ENCODE data around the gene IL19.
"Not testable (repeated sequence)": the region's sequence is repeated elsewhere in the genome, so short reads cannot be mapped to it uniquely, and the experiment has no call there.

Gene IL19

DNA sequence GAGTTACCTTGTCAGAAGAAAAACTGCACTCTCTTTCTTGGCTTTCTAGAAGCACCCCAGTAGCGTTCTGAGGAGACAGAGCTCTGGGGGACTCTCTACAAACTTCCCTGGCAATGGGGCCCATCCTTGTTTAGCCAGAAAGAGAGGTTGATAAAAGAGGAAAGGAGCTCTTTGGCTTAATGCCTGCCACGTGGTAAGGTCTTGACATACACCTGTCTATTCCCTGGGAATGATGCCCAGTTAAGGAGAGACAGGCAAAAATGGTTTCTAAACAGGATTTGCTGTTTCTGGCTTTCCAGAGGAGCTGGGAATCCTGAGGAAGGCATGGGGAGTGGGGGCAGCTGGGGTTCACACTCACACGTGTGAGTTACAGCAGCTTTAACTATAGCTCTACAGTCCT lies 64.6 kb downstream of the IL19 start:
- no peak for FAIRE-seq

DNA sequence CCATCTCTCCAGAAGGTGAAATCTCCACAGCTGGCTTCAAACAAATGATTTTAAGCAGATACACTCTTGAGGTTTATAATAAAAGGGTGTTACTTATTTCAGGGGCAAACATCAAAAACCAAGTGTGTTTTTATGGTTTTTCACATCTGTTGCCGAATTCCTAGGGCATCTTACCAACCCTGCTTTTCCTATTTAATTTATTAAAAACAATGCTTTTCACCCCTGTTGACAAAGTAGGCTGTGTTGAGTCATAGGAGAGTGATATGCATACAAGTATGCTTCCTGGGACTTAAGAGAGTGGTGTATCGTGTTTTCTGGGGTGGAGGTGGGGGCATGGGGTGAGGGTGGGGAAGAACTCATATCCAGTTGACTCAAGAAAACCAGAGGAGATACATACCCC lies 65.5 kb downstream of the IL19 start:
- FAIRE-seq, result no peak

DNA sequence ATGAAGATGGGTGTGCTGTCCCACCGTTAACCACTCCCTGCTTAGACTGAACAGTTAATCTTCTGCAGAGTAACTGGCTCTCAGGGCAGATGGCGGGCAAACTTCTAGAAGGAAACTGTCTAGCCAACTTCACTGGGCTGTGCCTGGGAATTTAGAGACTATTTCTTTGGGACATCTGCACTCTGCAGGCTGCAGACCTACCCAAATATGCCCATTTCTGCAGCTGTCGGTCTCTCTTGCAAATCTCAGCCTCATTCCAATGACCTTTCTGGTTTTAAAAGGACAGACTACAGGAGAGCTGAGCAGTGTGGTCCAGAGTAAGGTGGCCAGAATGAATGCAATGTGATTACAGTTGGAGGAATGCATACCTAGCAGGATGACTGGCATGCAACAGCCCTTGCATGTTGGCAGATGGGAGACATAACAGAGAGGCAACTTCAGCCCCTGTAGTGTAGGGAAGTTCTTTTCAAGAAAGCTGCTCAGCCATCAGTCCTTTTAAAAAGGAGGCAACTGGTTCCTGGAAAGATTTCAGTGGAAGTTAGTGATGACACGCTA lies 68.5 kb downstream of the IL19 start:
- no peak for FAIRE-seq

DNA sequence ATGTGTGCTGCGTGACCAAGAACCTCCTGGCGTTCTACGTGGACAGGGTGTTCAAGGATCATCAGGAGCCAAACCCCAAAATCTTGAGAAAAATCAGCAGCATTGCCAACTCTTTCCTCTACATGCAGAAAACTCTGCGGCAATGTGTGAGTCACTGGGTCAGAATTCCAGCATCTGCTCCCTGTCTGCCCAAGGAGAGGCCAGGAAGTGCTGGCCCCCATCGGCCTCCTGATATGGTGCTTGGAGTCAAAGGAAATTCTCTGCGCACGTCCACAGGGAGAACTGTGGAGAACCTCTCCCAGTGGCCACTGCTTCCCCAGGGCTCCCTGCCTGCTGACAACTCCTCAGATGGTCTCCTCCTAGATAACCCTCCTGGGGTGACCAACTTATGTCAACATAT lies 69.3 kb downstream of the IL19 start:
- FAIRE-seq, result no peak

DNA sequence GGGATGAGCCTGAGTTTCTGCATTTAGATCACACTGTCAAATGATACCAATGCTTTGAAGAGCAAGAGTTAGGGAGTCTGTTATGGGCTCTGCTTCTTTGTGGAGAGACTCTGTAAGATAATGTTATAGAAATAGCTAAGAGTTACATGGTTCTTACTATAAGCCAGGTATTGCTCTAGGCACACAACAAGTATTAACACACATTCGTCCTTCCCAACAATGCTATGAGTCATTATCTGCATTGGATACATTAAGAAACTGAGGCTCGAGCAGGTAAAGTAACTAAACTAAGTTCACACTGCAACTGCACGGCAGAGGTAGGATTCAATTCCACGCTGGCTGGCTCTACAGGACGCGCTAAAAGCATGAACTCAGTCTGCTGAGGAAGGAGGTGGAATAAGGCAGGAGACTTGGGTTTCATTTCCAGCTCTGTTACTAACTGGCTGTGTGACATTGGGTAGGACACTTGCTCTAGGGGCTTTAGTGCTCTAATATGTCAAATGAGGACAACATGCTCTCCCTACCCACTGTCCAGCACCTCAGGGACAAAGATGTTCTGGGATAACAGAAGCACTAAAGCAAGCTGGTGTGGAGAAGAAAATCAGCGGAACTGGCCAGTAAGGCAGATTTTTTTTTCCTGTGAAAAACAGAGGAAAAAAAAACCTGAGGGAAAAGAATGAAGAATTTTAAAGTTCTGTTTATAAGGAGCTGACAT lies 71.2 kb downstream of the IL19 start:
- FAIRE-seq, result no peak

DNA sequence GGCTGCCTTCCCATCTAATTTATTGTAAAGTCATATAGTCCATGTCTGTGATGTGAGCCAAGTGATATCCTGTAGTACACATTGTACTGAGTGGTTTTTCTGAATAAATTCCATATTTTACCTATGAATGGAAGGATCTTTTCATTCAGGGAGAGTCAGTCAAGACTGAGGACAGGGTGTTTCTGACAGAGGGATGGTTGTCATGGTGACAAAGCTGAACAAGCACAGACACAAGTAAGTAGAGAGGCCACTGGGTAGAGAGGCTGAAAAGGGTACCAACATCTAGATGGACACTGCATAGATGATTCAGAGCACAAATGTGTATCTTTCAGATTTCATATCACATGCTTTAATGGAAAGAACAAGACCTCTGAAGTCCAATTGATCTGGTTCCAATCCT lies 72.3 kb downstream of the IL19 start:
- no peak for FAIRE-seq

DNA sequence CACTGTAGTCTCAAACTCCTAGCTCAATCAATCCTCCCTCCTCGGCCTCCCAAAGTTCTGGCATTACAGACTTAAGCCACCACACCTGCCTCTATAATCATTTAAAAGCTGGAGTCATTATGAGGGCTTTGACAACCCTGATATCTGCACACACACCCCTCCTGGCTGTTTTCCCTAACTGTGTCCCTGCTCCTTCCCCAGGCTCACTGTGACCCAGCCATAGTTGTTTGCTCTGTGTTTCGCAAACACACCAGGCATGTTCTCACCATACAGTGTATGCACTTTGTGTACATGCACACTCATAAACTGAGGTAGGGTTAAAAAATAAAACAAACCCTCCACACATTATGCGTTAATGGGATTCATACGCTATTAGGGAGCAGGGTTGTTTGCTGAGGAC lies 73.1 kb downstream of the IL19 start:
- FAIRE-seq, result no peak

DNA sequence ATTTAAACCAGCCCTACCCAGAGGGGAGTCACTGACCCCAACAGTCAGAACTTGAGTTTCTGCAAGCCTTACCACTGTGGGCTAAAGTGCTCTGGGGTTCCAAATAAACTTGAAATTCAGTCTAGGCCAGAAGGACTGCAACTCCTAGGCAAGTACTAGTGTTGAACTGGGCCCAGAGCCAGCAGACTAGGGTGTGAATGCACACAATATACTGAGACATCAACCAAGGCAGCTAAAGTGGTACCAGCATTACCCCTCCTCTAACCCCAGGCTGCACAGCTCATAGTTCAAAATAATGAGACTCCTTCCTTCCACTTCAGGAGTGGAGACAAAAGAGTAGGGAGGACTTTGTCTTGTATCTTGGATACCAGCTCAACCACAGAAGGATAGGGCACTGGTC lies 75.9 kb downstream of the IL19 start:
- FAIRE-seq, result no peak

DNA sequence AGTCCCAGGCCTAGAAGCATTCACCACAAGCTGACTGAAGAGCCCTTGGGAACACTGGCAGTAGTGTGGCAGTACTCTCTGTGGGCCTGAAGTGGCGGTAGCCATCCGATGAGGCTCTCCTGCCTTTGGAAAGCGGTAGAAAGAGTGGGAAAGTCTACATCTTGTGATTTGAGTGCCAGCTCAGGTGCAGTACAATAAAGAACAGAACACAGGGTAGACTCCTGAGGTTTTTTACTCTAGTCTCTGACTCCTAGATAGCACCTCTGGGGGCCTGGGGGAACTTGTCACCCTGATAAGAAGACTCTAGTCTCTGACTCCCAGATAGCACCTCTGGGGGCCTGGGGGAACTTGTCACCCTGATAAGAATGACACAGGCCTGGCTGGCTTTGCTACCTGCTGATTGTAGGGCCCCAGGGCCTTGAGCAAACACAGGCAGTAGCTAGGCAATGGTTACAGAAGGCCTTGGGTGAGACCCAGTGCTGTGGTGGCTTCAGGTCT lies 76.8 kb downstream of the IL19 start:
- FAIRE-seq, result no peak

DNA sequence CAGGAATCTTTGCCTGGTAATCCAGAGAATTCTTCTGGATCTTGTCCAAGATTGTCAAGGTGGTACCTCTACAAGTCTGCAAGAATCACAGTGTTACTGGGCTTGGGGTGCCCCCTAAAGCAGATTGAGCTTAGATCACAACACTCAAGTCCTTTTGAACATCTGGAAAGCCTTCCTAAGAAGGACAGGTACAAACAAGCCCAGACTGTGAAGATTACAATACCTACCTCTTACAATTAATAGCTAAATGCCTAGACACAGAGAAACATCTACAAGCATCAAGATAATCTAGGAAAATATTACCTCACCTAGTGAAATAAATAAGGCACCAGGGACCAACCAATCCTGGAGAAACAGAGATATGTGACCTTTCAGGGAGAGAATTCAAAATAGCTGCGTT lies 77.4 kb downstream of the IL19 start:
- FAIRE-seq, result no peak

DNA sequence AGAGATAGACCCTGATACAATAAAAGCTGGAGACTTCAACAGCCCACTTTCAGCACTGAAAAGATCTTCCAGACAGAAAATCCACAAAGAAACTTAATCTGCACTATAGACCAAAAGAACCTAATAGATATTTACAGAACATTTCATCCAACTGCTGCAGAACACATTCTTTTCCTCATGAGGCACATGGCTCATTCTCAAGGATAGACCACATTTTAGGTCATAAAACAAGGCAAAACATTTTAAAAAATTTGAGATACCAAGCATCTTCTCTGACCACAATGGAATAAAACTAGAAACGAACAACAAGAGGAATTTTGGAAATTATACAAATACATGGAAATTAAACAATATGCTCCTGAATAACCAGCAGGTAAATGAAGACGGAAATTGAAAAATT lies 79.8 kb downstream of the IL19 start:
- FAIRE-seq, result no peak

DNA sequence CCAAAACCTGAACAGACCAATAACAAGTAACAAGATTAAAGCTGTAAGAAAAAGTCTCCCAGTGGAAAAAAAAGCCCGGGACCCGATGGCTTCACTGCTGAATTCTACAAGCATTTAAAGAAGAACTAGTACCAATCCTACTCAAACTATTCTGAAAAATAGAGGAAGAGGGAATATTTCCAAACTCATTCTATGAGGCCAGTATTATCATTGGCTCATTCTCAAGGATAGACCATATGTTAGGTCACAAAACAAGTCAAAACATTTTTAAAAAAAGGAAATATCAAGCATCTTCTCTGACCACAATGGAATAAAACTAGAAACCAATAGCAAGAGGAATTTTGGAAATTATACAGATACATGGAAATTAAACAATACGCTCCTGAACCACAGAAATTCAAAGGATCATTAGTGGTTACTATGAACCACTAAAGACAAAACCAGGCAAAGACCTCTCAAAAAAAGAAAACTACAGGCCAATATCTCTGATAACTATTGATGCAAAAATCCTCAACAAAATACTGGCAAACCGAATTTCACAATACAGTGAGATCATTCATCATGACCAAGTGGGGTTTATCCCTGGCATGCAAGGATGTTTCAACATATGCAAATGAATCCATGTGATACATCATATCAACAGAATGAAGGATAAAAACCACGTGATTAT lies 80.9 kb downstream of the IL19 start:
- FAIRE-seq, result no peak

DNA sequence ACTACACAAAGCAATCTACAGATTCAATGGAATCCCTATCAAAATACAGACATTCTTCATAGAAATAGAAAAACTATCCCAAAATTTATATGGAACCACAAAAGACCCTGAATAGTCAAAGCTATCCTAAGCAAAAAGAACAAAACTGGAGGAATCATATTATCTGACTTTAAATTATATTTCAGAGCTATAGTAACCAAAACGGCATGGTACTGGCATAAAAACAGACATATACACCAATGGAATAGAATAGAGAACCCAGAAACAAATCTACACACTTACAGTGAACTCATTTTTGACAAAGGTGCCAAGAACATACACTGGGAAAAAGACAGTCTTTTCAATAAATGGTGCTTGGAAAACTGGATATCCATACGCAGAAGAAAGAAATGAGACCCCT lies 82.1 kb downstream of the IL19 start:
- FAIRE-seq, result not testable (repeated sequence)

DNA sequence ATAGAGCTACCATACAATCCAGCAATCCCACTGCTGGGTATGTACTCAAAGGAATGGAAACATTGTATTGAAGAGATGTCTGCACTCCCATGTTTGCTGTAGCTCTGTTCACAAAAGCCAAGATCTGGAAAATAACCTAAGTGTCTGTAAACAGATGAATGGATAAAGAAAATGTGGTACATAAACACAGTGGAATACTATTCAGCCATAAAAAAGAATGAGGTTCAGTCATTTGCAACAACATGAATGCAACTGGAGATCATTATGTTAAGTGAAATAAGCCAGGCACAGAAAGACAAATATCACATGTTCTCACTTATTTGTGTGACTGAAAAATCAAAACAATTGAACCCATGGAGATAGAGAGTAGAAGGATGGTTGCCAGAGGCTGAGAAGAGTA lies 83.1 kb downstream of the IL19 start:
- not testable (repeated sequence) for FAIRE-seq

DNA sequence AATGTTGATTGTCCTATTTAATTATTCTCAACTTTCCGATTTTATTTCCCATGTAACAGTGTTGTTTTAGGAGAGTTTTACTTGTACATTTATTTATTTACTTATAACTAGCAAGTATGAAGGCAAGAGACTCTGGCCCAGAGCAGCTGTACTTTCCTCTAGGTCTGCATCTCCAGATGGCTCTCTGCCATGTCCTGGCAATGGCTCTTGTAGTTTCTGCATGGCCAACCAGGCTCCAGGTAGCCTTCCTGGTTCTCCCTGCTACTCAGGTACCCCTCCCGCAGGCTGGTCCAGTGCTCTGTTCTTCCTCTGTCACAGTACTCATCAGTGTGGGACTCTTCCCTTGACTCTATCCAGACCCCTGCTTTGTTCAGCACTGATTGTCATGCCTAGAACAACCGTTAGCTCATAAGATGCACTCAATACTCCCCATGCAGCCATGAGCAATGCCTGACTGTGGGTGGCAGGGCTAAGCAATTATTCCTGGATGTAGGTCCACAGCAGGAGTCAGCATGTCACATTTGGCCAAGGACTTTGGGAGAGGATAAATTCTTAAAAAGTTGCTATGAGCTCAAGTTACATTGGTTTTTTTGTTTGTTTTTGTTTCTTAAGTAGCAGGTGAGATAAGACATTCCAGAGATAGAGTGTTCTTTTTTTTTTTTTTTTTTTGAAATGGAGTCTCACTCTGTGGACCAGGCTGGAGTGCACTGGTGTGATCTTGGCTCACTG lies 84.0 kb downstream of the IL19 start:
- no peak for FAIRE-seq

DNA sequence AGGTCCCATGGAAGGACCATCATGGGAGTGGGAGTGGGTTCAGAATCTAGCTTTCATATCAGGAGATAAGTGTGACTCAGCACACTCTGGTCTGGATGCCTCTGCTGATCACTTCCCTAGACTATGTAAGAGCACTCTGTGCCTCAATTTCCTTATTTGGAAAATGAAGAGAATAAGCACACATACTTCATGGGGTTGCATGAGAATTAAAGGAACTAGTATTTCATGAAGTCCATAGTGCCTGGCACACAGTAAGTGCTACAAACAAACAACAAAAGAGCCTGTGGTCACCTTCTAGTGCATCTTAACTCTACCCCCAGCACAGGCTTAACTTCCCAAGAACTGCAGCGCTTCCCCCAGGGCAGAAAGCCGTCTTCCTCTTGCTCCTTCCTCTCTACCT lies 85.3 kb downstream of the IL19 start:
- no peak for FAIRE-seq

DNA sequence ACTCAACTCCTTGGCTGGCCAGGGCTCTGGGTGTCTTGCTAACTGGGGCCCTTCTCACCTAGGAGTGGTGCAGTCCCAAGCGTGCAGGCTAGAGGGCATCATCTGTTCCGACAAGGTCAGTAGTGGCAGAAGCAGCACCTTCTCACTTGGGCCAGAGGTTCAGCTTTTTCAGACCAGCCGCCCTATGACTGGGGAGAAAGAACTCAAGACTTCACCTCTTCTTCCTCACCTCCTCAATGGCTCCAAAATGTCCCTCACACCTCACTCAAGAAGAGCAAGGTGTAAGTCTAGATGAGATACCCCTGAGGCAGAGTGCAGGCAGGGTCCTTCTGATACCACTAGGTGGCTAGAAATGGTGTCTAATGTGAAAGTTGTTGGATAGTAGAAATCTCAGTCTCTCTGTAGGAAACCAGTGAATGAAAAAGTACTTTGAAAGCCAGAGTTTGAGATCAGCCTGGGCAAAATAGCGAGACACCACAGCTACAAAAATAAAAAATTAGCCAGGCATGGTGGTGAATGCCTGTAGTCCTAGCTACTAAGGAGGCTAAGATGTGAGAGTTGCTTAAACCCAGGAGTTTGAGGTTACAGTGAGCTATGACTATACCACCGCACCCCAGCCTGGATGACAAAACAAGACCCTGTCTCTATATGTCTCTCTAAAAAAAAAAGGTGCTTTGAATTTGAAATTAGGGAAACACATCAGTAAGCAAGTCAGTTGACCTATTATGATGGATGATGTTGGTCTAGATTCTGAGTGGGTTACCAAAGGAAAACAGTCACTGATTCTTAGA lies 86.3 kb downstream of the IL19 start:
- no peak for FAIRE-seq

DNA sequence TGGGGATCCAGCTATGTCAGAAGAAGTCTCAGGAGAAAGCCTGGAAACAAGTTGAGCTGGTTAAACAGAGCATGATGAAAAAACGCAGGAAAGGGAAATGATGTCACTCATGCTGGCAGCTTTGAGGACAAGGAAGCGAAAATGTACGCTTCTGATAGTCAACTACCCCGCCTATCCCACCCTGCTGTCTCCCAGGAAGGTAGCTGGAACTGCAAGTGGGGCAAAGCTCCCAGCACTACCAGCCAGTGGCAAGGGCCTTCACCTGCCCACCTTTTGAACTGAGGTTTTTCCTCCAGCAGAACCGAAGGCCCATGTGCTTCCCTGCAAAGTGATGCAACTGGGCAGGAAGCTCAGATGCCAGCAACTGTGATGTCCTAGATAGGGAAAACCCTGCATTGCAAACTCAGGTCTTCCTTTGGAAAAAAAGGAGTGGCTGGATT lies 88.5 kb downstream of the IL19 start:
- FAIRE-seq, result no peak

DNA sequence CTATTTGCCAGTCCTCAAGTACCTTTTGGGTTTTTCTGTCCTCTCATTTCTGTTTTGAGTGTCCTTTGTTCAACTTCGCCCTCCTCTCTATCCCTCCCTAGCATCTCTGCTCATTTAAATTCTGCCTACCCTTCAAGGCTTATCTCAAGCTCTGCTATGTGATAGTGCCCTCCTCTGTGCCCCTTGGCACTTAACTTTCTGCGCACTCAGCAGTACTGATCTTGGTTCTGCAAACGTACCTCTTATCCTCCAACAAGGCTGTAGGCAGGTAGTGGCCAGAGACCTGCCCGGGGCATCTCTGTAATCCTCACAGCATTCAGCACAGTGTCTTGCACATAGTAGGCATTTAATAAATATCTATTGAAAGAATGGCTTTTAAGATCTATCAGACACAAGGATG lies 89.6 kb downstream of the IL19 start:
- FAIRE-seq, result no peak

DNA sequence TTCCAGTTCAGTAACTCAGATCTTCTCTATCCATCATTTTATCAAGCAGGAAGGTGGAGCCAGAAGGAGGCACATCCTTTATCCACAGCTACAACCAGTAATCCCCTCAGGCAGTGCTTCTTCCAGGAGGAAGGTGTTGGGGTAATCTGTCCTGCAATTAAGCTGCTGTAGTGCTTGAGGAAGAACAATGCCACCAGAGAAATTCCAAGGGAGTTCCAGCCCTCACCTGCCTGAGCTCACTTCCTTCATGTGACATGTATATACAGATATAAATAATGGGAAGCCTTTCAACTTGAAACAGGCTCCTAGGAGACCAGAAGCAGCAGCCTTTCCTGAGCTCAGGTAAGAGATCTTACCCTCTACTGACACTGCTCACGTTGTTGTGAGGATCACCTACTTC lies 92.7 kb downstream of the IL19 start:
- no peak for FAIRE-seq

DNA sequence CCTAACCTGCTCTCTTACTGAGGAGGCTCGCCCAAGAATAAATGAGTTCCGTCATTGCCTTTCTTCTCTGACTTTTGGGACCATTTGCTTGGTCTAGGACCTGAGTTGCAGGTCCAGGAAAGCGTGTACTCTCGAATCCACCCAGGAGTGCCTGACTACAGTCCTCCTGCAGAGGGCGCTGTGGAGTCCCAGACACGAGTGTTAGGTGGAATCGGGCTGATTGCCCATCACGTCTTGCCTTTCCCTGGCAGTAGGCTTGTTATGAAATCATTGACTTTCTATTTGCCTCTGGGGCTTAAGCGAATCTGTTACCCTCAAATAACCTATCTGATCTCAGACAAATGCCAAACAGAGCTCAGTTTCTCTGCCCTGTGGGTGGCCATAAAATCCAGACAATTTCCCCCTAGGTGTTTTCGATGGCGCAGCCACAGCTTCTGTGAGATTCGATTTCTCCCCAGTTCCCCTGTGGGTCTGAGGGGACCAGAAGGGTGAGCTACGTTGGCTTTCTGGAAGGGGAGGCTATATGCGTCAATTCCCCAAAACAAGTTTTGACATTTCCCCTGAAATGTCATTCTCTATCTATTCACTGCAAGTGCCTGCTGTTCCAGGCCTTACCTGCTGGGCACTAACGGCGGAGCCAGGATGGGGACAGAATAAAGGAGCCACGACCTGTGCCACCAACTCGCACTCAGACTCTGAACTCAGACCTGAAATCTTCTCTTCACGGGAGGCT lies 94.5 kb downstream of the IL19 start, which contains the start of gene IL20:
Gene IL20, plus strand, starts transcription at position 685 of the 733 bp plus-strand sequence. CDS start 230 bp downstream, outside the sequence.
- no peak for FAIRE-seq

DNA sequence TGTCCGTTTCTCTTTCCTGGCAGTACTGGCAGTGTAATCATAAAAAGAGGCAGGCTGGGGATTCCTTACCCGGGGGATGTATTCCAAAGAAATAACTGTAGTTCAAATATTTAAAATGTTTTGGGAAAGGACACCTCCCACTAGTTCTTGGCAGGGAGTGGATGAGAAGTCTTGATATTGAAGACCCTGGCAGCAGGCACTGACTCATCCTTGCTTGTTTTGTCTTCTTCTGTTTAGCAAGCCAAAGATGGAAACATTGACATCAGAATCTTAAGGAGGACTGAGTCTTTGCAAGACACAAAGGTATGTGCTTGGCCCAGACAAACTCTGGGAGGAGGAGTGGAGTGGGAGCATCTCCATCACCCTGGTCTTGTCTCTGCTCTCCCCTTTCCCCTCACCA lies 95.5 kb downstream of the IL19 start:
- FAIRE-seq, result no peak

Data from G401.6 (cell line).